GM19324 (cell line): ENCODE results near the gene RPL37.
"Not testable (repeated sequence)": the region's sequence is repeated elsewhere in the genome, so short reads cannot be mapped to it uniquely, and the experiment has no call there.

Experiments used
- ATAC-seq: cut with Tn5 transposase; IDR thresholded peaks from one replicate; pipeline ENCODE4 v1.9.1; 2021; ENCODE audit warnings: mild to moderate bottlenecking, moderate library complexity; ENCODE audit not compliant: unreplicated experiment, low FRiP score

The RPL37 gene

DNA sequence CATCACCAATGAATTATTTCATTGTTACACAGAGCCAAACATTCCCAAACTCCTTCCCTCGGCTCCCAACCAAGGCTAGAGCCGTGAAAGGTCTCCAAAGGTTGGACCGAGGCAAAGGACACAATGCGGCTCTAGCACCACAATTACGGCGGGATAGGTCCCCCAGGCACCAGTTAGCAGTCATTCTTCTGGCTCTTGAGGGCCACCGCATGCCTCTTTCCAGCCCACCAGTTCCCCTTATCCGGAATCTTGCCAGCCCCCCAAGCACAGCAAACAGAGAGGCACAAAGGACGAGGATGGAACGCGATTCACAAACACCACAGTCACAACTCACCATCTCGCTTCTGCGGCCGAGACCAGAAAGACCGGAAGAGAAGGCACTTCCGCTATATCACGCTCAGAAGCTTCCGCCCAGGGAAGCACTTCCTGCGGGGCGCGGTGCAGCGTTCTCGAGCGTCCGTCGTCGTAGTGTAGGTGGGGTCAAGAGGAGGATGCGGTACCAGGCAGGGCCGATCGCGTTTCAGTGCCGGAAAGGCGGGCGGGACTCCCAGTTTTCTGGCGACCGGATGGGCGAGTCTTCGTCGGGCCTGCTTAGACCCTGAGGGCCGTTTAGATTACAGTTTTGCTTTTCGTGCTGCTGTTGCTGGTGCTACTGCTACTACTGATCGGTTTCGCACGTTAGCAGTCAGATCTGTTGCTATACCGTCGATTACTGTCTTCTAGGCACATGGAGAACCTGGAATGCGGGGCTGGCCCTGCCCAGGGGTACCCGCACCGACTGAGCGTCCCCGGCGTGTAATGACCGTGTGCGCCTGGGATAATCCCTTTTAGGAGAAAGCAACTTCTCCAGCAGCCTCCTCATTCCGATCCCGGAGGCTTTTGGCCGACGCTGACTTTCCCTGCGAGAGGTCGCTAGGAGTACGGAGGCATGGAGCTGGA, at the start of gene RPL37:
Gene RPL37 (minus strand): TSS at position 374 of the 939 bp plus-strand sequence. CDS start 37 bp downstream, at position 337.
- ATAC-seq, result peak; percentile 99

- not testable (repeated sequence) for ATAC-seq
Measured at GRCh38 chr5:40883051-40883450, 48.0 kb upstream of the RPL37 start.

DNA sequence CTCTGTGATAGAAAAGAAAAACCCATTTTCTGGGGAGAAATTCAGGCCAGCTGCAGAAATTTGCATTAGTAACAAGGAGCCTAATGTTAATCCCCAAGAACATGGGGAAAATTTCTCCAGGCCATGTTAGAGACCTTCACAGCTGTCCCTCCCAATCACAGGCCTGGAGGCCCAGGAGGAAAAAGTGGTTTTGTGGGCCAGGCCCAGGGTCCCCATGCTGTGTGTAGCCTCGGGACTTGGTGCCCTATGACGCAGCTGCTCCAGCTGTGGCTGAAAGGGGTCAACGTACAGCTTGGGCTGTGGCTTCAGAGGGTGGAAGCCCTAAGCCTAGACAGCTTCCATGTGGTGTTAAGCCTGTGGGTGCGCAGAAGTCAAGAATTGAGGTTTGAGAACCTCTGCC, 47.3 kb upstream of the RPL37 start:
- ATAC-seq, result no peak

GRCh38 chr5:40879163-40879942, 44.3 kb upstream of the RPL37 start:
- no peak for ATAC-seq

GRCh38 chr5:40877371-40877988, 42.5 kb upstream of the RPL37 start:
- ATAC-seq, result no peak

GRCh38 chr5:40875958-40876357, 40.9 kb upstream of the RPL37 start:
- no peak for ATAC-seq

GRCh38 chr5:40873286-40873880, 38.4 kb upstream of the RPL37 start:
- ATAC-seq, result no peak

DNA sequence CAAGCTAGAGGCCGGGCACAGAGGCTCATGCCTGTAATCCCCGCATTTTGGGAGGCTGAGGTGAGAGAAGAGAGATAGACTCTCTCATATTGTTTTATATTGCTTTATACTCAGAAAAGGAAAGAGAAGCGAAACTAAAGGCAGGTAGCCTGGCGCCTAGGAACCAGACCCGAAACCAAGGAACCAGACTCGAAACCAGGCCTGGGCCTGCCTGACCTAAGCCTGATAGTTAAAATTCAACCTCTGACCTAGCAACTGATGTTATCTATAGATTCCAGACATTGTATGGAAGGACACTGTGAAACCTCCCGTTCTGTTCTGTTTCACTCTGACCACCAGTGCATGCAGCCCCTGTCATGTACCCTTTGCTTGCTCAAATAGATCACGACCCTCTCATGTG, 37.2 kb upstream of the RPL37 start:
- not testable (repeated sequence) for ATAC-seq

GRCh38 chr5:40871177-40871576, 36.2 kb upstream of the RPL37 start:
- ATAC-seq, result no peak

GRCh38 chr5:40869384-40869783, 34.4 kb upstream of the RPL37 start:
- no peak for ATAC-seq

DNA sequence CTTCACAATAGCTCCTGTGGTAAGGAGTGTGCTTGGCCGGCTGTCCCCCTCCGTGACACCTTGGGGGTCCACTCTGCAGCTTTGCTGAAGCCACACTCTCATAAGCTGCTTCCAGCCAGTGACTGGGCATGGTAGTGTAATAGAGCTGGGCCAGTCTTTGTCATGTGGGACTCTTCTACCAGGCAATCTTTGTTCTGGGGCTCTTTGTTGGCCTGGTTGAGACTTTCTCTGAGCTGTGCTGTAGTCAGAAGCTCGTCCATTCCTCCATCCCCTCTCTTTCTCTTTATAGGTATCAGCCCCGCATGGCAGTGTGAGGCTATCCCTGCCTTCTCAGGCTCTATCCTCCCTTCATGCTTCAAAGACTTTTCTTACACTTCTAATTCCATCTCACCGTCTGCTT, 31.8 kb upstream of the RPL37 start:
- no peak for ATAC-seq

DNA sequence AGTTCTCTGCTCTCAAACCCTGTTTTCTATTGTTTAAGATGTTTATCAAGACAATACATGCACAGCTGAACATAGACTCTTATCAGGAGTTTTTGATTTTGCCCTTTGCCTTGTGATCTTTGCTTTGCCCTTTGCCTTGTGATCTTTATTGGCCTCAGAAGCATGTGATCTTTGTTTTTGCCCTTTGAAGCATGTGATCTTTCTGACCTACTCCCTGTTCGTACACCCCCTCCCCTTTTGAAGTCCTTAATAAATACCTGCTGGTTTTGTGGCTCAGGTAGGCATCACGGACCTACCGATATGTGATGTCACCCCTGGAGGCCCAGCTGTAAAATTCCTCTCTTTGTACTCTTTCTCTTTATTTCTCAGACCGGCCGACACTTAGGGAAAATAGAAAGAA, 30.0 kb upstream of the RPL37 start:
- not testable (repeated sequence) for ATAC-seq

GRCh38 chr5:40860711-40861110, 25.7 kb upstream of the RPL37 start:
- ATAC-seq, result no peak

- ATAC-seq, result no peak
Measured at GRCh38 chr5:40853632-40854192, 18.7 kb upstream of the RPL37 start.

- ATAC-seq, result no peak
Measured at GRCh38 chr5:40847525-40847924, 12.5 kb upstream of the RPL37 start.

DNA sequence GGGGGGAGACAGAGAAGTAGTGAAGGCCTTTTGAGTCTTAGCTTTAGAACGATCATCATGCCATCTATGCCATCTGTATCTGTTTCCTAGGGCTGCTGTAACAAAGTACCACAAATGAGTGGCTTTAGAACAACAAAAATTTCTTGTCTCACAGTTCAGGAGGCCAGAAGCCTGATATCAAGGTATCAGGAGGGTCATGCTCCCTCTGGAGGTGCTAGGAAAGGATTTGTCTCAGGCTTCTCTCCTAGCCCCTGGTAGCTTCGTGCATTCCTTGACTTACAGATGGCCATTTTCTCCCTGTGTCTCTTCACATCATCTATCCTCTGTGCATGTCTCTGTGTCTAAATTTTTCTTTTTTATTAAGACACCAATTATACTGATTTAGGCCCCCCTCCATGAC, 11.3 kb upstream of the RPL37 start:
- no peak for ATAC-seq

DNA sequence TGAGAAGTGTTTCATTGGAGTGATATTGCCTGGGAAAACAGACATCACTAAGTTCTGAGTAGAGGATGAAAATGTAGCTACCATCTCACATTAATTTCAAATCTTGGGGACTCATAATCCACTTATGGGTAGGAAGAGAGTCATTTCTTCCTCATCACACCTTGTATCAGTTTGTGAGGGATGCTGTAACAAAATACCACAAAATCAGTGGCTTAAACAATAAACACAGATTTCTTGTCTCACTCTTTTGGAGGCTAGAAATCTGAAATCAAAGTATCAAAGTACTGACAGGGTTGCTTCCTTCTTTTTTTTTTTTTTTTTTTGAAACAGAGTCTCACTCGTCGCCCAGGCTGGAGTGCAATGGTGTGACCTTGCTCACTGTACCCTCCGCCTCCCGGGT, 9.5 kb upstream of the RPL37 start:
- no peak for ATAC-seq

DNA sequence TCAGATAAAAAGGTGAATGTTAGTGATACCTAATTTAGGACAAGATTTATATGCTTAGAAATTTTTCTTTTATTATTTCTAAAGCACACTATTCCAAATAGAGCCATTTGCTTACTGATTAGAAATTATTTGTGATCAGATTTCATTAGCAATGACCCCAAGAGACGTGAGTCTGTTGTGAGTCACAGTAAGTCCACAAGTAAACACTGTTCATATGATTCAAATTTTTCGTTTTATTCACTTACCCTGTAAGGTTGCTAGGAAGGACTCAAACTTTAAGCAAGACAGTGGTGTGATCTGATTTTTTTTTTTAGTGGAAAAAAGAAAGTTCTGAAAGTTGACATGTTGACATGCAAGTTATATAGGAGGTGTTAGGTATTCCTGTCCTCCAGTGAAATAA, 7.3 kb upstream of the RPL37 start:
- ATAC-seq, result no peak

- peak; percentile 46 for ATAC-seq
Measured at GRCh38 chr5:40841068-40841805, 6.2 kb upstream of the RPL37 start, which contains the start of gene CARD6. Gene CARD6, plus strand, starts transcription at chr5:40841367. Its CDS starts 16 bp downstream, at chr5:40841383.

DNA sequence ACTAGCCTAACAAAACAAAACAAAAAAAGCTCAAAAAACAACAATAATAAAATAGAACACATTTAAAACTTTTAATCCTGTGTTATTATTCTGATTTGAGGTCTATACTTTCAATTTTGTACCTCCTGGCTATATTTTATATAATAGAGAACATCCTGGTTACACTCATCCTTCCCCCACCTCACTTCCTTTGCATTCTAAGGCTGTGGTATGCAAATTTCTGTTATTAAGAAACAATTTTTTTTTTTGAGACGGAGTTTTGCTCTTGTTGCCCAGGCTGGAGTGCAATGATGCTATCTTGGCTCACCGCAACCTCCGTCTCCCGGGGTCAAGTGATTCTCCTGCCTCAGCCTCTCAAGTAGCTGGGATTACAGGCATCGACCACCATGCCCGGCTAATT, 3.1 kb upstream of the RPL37 start:
- no peak for ATAC-seq
